Left ventricle myocardium superior (tissue), 1 donor: Measurements from ENCODE around the gene H2AZ1. TPM values are rescaled to one million over a fixed set of nuclear protein-coding genes. Genes with fewer than 3 reads are reported as not detected.
A peak's percentile ranks its signal among the peaks of the same experiment; 100 is the strongest.
"Not testable (repeated sequence)": the region's sequence is repeated elsewhere in the genome, so short reads cannot be mapped to it uniquely, and the experiment has no call there.

Source experiments
- ATAC-seq: fragments of 200-7000 bp; cut with Tn5 transposase; one replicate; pipeline ENCODE4 v1.9.1; 2020; ENCODE audit warnings: mild to moderate bottlenecking, moderate library complexity
- DNase-seq: peaks from one replicate; pipeline ENCODE4 v3.0.0-alpha.2; 2020
- intact Hi-C: fragments of 100-400 bp; cut with micrococcal nuclease; formaldehyde crosslinking; loops from one replicate; pipeline ENCODE4 v1.11.0; 2022
- long read RNA-seq: library from polyadenylated mRNA; unstranded; transcript quantifications from one replicate; pipeline ENCODE4 v2.0.0, GENCODE V29; 2021
- total RNA-seq: library from RNA; stranded (reverse); fragmentation: NEBNext Ultra II Directional; extraction: Animal tissue kit (Norgen Biotek cat#: 25700); gene quantifications from one replicate; pipeline ENCODE4 v1.2.1, GENCODE V29; 2021
- donor health status: DM: no; HTN: yes; CAD: no; lungs with severe emphysema.

The H2AZ1 gene
- total RNA-seq = 83.0 TPM
- long read RNA-seq, transcript H2AFZ-201 (5 exons, 979 nt) = major isoform, 88 of 96 reads
- long read RNA-seq, partial matches to known transcripts = 1 of 96 reads
- long read RNA-seq, other reads (novel, unspliced or antisense) = 6 of 96 reads

DNA sequence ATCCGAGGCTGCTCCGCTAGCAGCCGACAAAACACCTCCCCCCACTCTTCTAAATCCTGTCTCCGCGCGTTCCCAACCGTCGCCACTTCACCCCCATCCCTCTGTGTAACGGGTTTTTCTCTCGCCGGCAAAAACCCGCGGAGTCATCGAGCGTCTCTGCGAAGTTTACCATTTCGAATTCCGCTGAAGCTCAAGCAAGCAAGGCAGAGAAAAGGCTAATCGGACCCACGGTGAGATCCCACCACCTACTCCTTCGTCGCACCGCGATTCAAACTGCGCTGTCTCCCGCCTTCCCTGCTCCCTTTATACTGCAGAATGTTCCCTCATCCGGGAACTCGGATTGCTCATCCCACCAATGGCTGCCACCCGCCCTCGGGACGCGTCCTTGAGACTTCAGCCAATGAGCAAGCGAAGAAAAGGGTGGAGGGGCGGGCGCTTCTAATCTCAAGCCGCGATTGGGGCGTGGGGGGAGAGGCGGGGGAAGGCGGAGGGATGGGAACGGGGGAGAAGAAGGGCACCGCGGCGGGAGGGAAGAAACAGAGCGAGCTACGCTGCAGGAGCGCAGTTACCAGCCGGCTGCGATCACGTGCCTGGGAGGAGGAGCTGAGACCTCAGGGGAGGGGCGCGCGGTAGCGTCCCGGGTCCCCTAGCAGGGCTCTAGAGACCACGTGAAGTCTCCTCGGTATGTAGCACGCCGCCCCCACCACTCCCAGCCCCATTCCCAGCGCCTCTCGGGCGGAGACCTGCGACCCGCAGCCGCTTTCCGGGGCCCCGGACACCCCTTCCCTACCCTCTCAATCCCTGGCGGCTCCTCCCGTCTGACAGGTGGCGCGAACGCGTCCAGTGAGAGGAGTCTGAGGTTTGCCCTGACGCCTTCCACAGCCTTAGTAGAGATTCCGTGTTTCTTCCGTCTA, at the start of gene H2AZ1:
TSS of gene H2AZ1 (minus strand) at position 277 of the 914 bp plus-strand sequence. CDS start at position 172, 105 bp downstream.
- DNase-seq (peak; percentile 98), ATAC-seq (peak; percentile 91)
- intact Hi-C loops = loop anchor here (5.0 kb wide), 2 partner anchors 58 to 388 kb away; partner anchors contain the start of genes LAMTOR3 and TRMT10A

DNA sequence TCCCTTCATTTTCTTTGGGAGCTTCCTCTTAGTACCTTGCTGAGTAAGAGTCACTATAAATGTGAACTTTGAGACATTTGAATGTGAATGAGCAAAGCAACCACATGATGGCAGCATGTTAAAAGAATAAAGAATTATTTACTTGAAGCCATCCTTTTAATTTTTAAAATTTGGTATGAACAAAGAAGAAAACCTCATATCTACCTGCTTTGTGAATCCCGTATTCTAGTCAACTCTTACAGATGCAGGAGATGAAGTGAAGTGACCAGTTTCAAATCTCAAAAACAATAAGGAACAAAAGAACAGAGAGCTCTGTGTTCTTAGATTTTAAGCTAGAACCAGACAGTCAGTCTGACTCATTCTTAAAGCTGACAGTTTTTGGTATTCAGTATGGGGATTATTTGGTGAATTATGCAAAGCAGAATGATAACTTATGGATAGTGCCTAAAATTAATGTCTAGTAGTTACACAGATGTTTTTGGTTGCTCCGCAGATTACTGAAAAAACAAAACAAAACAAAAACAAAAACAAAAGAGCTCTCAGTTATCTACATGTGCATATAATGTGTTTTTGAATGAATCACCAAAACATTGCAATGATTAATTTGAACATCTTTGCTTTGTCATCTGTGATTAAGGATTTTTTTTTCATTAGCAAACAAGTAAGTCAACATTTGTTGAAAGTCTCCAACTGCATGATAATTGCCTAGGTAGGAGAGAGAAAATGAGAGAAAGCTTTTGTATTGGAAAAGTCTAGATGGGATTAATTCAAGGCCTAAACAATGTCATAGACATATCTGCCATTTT, 48.2 kb upstream of the H2AZ1 start:
- ATAC-seq (no peak), DNase-seq (no peak)
- intact Hi-C loops = no loop called here

DNA sequence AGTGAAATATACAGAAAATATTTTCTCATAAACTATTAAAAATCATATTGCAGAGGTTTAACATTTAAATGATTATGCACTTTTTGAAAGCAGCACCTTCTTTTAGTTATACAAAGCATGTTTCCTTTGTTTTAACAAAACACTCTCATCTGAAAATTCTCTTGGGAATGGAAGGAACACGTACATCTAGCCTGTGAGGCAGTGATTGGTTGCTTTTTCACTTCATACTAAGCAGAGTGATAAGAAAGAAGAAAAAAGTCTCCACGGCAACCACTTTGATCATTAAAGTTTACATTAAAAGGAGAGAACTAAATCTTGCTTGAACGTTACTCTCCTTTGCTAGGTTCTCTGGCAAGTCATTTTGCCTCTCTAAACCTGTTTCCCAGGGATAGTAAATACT, 41.7 kb upstream of the H2AZ1 start:
- no peak for ATAC-seq
- DNase-seq = no peak
- intact Hi-C loops = no loop called here

DNA sequence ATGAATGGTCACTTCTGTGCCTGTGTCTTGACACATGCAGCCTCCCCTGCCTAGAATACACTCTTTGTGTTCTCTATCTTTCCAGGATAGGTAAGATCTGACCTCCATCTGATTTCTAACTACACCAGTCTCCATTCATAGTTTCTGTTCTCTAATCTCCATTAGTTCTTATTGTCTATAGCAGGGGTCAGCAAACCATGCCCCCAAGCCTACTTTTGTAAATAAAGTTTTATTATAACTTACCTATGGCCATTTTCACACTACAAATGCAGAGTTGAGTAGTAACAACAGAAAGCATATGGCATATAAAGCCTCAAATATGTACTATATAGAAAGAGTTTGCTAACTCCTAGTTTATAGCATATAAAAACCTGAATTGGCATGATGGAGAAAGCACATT, 37.6 kb upstream of the H2AZ1 start:
- intact Hi-C loops = no loop called here
- ATAC-seq = no peak
- DNase-seq = no peak

DNA sequence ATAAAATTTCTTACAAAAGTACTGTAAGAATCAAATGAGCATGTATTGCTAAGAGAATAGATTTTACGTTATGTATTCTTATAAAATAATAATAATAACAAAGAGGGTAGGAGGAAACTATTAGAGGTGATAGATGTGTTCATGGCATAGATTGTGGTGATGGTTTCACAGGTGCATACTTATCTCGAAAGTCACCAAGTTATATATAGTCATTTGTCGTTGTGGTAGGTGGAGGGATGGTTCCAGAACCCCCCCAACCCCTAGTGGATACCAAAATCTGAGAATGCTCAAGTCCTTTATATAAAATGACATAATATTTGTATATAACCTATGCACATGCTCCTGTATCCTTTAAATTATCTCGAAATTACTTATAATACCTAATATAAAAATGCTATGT, 36.7 kb upstream of the H2AZ1 start:
- DNase-seq = no peak
- intact Hi-C loops = no loop called here
- ATAC-seq = no peak

DNA sequence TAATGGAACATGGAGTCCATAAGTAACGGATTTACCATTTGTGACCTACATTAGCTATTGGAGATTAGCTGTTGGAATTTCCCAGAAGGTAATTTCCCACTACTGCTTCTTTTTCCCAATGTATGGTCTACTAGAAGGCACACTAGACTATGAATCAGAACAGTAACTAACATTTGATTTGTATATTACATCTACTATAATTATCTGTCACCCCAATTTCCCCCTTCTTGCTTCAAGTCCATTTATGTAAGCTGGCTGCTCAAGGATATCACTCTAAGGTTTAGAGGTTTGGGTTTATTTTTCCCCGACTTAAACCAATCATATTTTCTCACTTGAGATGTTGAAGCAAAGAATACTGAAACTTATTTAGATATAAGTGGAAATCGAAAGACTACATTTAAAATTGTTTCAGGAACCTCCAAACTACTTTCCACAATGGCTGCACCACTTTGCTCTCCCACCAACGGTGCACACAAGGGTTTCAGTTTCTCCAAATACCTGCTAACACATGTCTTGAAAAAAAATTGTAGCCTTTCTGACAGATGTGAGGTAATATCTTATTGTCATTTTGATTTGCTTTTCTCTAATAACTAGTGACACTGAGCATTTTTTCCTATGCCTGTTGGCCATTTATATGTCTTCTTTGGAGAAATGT, 33.3 kb upstream of the H2AZ1 start:
- no peak for ATAC-seq
- no peak for DNase-seq
- intact Hi-C loops = no loop called here

DNA sequence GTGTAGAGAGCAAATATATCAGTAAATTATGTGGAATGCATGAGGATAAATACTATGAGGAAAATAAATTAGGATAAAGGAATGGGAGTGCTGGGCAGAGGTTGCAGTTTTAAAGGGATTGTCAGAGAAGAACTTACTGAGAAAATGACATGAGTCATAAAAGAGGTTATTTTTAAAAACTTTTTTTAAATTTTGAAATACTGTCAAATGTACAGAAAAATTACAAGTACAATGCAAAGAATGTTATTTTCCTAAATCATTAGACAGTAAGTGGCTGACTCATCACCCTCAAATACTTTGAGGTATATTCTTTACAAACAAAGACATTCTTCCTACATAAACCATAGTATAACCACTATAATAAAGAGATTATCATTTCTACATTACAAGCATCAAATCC, 29.8 kb upstream of the H2AZ1 start:
- DNase-seq (no peak), ATAC-seq (no peak)
- intact Hi-C loops = no loop called here

DNA sequence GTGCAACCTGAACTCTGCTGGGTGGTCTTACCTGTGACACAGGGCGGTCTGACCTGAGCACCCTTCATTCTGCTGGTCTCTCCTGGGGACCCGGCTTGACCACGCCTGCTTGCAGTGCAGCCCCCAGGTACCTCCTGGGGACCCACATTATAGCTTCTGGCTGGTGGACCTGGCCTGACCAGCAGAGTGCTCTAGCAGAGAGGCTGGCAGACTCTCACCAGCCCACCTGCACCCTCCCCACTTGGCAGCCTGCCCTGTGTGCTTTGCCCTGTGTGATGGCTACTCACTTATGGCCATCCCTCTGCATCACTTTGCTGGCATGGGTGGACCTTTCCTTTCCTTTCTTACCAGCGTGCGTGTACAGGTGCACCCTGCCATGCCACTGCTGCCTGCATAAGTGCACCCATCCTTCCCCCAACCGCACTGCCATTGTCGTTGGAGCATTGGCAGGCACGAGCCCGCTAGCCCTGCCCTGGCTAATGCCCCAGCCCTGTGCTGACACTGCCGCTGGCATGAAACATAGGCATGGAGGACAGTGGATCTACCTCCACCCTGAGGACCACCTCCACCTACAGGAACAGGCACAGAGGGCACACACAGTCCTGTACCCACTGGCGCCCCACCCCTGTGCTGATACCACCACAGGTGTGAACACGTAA, 21.5 kb upstream of the H2AZ1 start:
- DNase-seq = no peak
- ATAC-seq = no peak

DNA sequence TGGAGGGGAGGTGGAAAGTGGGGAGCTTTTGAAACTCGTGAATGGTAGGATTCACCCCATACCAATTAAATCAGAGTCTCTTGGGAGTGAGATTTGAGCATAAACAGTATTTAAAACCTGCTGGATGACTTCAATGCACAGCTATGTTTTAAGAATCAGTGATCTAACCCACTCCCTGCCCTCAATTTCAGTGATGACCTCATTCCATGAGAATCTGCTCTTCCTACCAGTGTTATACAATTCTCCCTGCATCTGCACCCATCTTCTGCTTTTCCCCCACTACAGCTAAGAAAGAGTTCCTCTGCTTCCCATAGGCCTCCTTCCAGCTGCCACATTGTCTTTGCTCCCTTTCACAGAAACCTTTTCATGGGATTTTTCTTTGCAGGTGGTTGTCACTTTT, 18.3 kb upstream of the H2AZ1 start:
- ATAC-seq (no peak), DNase-seq (no peak)
- intact Hi-C loops = no loop called here

More for the DNA sequence above, 21.5 kb upstream of the H2AZ1 start:
- intact Hi-C loops = no loop called here

DNA sequence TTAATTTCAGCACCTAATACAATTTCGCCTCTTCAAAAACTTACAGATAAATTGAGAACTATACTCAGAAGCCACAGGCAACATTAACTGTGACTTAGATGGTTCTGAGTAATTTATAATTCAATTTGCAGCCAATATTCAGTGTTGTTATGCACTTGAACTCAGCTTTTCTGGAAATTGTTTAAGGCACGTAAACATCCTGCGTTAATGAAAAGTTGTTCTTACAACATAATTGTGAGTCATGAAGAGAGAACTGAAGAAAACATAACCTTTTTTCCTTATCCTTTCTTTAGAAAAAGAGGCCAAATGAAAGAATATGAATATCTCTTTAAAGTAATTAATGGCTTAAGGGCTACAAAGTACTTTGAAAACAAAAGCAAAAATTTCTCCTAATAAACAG, 16.6 kb upstream of the H2AZ1 start:
- intact Hi-C loops = no loop called here
- DNase-seq = no peak
- no peak for ATAC-seq

DNA sequence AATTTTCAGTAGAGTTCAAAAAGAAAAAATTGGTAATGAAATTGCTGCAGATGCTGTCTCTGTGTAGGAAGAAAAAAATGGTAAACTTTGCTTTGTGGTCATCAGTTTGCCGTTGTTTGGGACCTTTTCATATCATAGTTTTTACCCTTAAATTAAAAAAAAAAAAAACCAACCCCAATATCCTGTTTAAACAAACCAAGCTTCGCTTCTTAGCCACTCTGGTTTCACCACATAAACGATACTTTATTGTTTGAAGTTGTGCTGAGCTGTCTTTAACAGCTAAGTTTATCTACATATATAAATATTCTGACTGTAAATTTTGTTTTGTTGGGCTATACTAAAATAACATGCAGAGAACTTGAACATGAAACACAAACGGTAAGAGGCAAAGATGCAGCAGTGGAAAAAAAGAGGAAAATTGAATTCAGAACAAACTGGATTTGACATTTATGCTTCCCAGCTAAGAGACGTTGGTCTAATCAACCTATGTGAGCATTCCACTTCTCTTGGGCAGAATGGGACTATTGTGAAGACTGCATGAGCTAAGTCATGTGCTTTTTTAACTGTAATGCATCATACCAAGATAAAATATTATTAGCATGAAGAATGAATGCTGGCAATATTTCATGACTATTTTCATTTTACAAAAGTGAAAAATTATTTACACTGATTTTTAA, 15.7 kb upstream of the H2AZ1 start:
- ATAC-seq (no peak), DNase-seq (no peak)
- intact Hi-C loops = no loop called here

DNA sequence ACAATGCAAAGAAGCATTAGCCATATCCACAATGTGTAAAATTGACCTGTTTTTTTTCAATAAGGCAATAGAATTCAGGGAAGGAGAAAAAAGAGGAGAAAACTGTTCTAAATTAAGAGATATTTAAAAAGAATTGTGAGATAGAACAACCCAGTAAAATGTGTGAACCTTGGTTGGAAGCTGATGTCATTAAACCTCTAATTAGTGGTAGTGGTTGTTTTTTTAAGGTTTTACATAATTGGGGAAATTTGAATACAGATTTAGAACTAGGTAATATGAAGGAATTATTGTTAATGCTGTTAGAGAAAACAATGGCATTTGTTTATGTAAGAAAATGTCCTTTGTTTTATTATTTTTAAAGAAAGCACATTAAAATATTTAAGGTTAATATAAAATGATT, 15.1 kb upstream of the H2AZ1 start:
- DNase-seq (no peak), ATAC-seq (no peak)
- intact Hi-C loops = no loop called here

DNA sequence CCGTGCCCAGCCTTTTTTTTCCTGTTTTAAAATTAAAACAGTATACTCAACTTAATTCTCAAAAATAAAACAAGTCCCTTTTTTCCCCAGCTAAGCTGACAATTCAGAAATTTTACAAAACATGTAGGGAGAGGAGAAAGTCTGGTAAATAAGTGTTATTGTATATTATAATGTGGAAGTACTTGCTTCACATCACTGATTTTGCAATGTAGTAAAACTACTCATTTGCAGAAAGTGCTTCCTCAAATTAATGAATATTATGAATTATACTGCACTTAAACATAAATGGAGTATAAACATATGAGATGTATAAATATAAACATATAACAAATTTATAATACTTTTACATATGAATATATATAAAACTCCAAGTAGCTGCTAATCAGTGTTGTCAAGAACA, 11.6 kb upstream of the H2AZ1 start:
- intact Hi-C loops = no loop called here
- DNase-seq (no peak), ATAC-seq (no peak)

DNA sequence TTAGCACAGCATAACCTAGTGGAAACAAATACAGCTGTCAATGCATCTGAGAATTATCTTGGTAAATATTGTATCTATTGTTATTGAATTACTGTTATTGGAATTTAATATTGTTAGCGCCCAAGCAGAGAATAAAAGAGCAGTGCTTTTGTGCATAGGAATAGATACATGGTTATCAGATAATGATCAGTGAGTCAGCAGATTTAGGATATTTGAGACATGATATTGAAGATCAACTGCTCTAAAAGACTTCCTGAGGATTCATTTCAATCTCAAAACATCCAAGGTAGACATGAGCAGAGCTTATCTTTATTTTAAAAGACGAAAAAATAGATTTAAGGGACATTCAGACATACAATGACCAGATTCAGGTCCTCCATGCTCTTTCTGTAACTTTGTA, 10.6 kb upstream of the H2AZ1 start:
- DNase-seq = no peak
- intact Hi-C loops = no loop called here
- ATAC-seq = no peak

DNA sequence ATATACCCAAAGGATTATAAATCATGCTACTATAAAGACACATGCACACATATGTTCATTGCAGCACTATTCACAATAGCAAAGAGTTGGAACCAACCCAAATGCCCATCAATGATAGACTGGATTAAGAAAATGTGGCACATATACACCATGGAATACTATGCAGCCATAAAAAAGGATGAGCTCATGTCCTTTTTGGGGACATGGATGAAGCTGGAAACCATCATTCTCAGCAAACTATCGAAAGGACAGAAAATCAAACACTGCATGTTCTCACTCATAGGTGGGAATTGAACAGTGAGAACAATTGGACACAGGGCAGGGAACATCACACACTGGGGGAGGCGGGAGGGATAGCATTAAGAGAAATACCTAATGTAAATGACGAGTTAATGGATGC, 8.1 kb upstream of the H2AZ1 start:
- intact Hi-C loops = not testable (repeated sequence)

DNA sequence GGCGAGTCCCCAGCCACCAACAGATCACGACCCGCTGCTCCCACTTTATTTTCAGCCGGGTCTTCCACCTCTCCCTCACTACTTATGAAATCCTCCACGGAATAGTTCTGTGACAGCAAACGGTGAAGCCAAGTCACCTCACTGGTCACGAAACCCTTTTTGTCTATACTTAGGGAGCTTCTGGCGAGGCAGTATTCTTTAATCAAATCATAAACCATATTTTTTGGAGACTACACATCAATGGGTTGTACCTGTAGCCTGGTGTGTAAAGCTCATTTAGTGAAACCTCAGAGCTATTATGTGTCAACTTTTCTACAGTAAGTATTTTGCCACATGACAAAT, 809 bp upstream of the H2AZ1 start:
- DNase-seq (no peak), ATAC-seq (no peak)
- intact Hi-C loops = no loop called here

More for the DNA sequence above, 8.1 kb upstream of the H2AZ1 start:
- not testable (repeated sequence) for ATAC-seq, DNase-seq

DNA sequence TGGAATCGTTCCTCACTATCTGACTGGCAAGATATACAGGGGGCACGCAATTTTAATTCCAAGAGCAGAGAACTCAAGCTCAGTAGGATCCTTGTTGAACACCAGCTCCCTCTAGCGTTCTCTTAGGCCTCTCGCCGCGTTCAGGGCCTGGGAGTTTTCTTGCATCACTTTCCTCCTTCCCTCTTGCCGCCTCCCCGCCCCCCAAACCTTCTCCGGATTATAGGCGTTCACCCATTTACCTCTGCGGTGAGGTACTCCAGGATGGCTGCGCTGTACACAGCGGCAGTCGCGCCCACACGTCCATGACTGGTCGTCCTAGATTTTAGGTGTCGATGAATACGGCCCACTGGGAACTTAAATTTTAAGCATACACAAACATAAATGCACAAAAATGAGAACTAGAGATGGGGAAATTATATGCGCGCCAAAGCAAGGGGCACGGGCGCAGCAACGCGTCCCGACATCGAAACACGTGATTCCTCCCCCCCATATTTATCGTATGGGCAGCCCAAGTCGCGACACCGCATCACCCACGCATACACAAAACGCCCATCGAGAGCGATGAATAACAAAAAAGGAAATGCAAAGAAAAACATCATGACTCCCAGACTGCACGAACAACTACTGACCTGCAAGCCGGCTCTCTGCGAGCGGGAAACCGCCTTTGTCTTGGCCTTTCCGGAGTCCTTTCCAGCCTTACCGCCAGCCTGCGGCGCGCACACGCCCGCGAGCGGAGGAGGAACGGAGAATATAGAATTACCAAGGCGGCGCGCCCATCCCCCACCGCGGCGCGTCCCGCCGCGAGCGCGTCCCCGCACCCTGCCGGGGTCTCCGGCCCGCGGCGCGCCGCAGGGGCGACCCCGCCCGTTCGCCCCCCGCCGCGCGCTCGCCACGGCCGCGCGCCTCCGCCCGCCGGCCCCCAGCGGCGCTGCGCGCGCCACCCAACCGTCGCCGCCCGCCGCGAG, 759 bp downstream of the H2AZ1 start:
- ATAC-seq = peak; percentile 31
- intact Hi-C loops = loop anchor here (5.0 kb wide), 2 partner anchors 57 to 387 kb away; partner anchors contain the start of genes LAMTOR3 and TRMT10A
- peak; percentile 86 for DNase-seq
